GM19468 (cell line): ENCODE data around the gene DOK7.

Experiments
- ATAC-seq: cut with Tn5 transposase; IDR thresholded peaks from one replicate; pipeline ENCODE4 v1.9.1; 2021; ENCODE audit warnings: mild to moderate bottlenecking, moderate library complexity, moderate number of reproducible peaks; ENCODE audit not compliant: unreplicated experiment; ENCODE audit errors: extremely low read depth

The DOK7 gene

DNA sequence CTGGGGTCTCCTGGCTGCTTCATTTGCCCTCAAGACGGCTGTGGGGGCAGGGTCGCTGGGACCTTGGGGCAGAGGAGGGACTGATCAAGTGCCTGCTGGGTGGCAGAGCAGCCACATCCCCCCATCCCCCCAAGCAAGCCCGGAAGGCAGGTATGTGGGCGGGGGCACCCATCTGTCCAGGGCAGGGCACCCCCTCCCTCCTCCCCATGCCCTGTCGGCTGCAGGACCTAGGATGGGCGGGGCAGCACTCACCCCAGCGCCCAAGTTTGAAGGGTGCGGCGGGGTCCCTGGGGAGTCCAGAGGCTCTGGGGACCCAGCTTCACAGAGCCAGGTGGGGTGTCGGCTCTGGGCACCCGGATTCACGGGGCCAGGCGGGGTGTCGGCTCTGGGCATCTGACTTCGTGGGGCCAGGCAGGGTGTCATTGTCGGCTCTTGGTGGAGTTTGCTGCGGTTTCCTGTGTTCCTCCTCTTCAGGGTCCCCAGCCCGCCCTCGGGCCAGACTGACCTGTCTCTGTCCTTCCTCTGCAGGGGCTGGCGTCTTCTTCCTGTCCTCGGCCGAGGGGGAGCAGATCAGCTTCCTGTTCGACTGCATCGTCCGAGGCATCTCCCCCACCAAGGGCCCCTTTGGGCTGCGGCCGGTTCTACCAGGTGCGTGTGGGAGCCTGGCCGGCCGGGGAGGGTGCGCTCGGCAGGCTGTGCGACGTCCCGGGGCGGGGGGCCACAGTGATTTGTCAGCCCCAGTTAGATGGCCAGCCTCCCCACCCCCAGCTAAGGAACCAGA lies 22.1 kb downstream of the DOK7 start:
- ATAC-seq: no peak

DNA sequence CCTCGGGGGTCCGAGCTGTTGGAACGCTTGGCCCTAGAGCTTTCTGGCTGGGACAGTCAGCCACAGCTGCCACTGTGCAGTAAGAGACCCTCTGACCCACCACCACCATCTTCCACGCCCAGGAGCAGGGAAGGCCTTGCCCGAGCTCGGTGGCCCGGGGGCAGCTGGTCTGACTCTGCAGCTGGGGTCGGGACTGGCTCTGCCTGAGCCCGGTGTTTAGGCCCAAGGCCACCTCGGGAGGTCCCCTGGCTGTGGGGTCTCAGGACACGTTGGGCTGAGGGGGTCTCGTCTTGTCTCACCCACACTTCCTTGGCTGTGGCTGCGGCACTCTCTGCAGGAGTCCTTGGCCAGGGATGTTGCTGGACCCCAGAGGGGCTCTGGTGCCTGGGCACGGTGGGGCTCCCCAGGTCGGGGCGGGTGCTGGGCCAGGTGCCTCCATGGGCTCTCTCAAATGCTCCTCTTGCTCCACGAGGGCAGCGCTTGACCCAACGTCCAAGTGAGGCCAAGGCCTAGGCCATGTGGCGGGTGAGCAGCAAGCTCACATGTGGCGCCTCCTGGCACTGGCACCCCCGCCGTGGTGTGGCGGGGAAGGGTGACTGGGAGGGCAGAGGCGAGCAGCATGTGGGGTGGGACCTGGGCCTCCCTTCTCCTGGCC lies 22.9 kb downstream of the DOK7 start:
- ATAC-seq: no peak

DNA sequence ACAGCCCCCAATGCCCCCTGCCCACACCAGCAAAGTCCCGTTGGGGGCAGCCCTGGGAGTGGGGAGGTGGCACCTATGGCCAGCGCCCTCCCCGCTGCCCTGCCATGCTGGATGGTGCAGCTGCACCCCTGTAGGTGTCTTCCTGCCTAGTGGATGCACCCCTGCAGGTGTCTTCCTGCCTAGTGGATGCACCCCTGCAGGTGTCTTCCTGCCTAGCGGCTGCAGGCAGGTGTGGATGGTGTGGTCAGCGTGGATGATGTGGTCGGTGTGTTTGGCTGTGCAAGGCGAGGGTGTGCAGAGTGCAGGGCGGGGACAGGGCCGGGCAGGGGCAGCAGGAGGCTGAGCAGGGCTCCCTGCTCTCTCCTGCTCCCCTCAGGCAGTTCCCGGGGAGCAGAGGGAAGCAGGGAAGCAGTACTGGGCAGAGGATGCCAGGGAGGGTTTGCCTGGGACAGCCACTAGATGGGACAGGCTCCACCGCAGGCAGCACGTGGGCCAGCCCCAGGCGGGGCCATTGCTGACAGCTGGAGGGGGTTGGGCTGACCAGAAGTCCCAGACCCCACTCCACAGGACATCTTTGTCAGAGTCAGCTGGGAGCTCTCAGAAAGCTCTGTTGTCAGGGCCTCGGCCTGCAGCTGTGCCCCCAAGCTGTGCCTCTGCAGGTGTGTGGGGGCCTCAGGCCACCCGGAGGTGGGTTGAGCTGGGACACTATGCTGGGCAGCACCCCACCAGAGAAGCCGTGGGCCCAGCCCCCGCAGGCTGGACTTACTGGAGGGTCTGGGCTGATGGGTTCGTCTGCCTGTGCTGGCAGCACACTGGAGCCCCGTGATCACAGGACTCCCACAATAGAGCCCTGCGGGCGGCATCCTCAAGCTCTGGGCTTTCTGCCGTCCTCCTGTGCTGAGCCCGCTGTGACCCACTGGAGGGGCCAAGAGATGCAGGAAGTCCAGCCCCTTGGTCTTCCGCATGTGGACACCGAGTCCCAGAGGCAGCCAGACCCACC lies 23.7 kb downstream of the DOK7 start:
- no peak for ATAC-seq

DNA sequence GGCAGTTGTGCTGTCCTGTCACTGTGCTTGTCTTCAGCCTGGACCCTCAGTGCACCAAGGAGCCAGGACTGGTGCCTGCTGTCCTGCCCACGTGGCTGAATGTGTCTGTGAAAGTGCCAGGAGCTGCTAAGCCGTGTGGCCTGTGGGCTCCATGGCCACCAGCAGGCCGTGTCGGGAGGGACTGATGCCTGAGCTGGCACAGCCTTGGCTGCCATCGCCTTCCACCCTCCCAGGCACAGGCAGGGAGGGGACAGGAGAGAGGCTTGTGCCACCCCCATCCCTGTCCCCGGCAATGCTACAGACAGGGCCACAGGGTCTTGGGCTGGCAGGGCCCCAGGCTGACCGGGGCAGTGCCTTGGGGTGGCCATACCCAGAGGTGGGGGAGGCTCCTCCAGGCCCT lies 24.8 kb downstream of the DOK7 start:
- no peak for ATAC-seq

DNA sequence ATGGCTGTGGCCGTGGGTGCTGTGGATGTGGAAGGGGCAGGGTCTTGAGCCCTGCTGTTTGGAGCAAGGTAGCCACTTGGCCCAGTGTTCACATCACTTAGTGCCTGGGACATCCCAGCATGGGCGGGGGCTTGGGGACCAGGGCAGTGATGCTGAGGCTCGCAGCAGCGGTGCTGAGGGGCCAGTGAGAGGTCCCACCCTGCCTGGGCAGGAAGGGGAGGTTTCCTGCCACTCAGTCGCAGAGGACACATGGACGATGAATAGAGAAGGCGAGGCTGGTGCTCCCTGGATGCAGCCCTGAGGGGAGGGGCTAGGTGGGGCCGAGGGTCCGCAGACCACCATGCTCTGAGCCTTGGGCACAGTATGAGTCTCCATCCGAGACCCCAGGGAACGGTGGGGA lies 25.7 kb downstream of the DOK7 start:
- ATAC-seq: no peak

DNA sequence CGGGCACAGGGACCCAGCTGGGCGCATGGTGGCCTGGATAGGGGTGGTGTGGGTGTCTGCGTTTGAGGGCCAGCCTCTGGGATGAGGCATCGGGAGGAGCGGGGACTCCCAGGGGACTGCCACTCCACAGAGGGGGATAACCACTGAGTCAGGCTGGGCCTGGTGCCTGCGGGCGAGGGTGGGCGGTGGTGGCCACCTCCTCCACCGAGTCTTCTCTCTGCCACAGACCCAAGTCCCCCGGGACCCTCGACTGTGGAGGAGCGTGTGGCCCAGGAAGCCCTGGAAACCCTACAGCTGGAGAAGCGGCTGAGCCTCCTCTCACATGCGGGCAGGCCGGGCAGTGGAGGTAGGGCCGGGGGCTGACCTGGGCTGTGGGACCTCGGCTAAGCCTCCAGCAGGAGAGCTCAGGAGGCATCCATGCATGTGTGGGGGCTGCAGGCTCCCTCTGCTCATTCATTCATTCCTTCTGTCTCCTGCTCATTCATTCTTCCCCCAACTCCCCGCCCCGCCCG lies 26.4 kb downstream of the DOK7 start:
- no peak for ATAC-seq

DNA sequence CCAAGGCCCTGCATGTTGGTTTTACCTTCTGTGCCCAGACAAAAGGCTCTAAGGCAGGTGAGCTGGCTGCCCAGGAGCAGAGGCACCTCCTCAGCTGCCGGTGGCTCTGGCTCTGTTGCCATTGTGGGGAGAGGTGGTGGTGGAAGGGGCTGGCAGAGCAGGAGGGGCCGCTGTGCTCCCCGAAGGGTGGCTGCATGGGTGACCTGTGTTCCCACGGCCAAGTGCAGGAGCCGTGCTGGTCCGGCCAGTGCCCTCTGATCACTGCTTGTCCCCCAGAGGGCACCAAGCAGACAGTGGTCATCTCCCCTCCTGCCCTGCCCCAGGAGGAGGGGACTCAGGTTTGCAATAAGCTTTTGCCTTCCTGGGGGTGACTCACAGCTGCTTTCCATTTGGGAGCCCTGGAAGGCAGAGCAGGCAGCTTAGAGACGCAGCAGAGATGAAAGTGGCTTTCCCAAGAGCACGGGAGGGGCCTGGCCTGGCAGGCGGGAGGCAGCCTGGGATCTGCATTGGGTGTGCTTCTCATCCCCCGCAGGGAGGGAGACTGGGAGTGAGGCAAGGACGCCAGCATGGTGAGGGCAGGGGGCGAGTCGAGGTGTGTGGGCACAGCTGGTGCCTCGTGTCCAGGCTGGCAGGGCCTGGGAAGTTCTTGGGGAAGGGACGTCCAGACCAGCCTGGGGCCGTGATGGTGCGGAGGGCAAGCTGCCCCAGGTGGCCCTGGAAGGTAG lies 28.7 kb downstream of the DOK7 start:
- ATAC-seq: no peak

DNA sequence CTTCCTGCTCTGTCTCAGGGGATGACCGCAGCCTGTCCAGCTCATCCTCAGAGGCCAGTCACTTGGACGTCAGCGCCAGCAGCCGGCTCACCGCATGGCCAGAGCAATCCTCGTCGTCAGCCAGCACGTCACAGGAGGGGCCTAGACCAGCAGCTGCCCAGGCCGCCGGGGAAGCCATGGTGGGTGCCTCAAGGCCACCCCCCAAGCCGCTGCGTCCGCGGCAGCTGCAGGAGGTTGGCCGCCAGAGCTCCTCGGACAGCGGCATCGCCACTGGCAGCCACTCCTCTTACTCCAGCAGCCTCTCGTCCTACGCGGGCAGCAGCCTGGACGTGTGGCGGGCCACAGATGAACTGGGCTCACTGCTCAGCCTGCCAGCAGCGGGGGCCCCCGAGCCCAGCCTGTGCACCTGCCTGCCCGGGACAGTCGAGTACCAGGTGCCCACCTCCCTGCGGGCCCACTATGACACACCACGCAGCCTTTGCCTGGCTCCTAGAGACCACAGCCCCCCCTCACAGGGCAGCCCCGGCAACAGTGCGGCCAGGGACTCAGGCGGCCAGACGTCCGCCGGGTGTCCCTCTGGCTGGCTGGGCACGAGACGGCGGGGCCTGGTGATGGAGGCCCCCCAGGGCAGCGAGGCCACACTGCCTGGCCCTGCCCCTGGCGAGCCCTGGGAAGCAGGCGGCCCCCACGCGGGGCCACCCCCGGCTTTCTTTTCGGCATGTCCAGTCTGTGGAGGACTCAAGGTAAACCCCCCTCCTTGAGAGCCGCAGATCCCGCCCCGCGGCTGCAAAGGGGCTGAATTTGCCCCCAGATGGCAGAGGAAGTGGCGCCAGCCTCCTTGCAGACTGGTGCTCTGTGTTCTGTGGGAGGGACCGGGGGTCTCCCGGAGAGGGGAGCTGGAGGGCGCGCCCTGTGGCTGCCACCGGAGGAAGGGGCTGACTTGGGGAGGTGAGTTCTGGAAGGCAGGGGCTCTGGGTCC lies 29.9 kb downstream of the DOK7 start:
- ATAC-seq: no peak

DNA sequence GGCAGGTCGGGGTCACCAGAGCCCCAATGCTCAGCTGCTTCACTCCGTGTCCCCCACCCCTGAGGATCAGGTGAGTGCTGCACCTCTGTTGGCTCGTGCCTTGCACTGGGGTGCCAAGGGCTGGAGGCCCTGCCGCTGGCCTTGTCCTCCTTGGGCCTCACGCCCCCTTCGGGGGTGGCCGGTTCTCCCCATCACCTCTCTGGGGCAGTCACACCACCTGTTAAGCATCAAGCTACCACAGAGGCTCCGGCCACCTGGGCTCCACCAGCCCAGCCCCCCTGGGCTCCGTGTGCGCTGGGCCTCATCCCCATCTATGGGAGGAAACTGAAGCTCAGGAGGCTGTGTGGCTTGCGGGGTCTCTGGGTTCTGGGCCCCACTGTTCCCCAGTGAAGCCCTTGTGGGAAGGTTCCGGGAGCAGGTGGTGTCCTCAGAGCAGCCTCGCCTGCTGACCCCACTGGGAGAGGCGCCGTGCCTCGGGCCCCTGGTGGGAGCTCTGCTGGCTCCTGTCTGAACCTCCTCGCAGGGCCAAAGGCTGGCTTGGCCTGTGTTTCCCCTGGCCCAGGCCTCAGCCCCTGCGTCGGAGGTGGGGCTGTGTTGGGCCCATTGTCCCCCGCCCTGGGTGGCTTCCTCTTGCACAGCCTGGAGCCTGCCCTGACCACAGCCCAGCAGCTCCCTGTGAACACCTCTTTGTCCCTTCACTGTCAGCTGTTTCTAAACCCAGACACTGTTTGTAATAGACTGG lies 30.8 kb downstream of the DOK7 start:
- ATAC-seq: no peak

DNA sequence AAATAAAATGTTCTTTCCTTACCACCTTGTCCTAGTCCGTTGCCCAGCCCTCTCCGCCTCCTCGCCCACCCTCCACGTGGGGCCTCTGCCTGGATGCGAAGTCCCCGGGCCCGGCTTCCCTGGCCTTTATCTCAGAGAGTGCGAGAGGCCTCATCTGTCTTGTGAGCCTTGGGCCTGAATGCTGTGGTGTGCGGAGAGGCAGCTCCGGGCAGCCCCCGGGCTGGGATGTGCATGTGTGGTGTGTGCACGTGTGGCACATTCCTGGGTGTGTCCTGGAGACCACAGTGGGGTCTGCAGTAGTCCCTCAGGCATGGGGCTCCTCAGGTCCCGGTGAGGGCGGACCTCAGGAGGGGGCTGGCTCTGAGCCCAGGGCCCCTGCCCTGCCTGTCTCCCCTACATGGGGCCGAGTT lies 31.4 kb downstream of the DOK7 start:
- no peak for ATAC-seq

DNA sequence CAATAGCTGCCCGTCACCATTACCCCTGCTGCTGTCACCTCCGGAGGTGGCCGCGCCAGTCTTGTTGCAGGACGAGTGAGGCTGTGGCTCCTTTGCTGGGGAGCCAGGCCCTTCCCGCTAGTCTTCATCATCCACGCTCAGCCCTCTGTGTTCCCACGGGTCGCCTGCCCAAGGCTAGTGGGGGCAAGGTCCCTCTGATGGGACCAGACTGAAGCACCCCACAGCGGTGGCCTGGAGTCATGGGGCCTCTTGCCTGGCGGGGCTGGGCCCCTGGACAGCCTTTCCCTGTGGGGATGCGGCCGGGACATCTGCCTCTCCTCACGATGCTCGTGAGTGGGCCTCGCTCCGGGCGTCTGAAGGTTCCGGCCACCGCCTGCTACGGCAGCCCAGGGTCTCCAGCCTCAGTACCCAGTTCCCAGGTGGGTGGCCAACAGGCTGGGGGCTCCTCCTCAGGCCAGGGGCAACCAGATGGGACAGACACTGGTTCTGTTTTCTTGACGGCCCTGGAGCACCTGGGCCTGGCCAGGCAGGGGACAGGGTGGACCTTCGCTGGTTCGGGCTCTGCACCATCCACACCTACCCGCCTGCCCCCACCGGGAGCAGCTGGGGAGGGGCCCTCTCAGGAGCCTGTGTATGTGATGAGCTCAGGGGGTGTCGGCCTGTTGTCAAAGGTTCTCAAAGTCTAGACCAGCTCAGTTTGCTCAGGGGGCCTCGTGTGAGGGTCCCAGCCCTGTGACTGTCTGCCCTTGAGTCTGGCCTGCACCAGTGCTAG lies 32.3 kb downstream of the DOK7 start:
- no peak for ATAC-seq

DNA sequence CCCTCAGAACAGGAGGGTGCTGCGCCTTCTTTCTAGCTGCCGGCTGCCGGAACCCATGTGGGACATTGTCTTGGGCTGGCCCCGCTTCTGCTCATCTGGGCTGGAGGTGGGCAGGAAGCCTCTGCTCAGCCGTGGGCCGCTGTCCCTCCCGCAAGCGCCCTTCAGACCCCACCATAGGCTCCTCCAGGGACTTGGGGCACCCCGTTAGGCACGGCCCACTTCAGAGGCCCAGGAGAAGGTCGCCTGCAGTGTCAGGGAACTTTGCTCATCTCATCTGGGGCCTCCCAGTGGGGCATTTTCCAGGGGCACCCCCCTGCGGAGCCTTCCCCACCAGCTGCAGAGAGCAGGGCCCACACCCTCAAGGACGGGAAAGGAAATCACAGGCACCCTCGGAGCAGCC lies 32.9 kb downstream of the DOK7 start:
- ATAC-seq: no peak

DNA sequence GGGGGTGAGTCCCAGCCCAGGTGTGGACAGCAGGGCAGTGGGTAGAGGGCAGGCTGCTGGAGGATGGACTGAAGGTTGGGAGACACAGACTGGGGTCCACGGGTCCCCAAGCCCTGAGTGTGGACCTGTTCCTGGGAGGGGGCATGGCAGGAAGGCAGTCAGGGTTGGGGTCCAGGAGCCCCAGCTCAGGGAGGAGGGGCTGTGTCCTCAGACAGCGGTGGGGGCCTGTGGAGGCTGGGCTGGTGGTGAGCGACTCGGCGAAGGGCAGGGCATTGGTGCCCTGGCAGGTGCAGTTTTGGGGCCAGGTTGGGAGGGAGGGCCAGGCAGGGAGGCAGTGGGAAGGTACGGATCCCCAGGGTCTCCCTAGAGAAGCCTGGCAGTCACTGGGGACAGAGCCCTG lies 34.0 kb downstream of the DOK7 start:
- ATAC-seq: no peak

DNA sequence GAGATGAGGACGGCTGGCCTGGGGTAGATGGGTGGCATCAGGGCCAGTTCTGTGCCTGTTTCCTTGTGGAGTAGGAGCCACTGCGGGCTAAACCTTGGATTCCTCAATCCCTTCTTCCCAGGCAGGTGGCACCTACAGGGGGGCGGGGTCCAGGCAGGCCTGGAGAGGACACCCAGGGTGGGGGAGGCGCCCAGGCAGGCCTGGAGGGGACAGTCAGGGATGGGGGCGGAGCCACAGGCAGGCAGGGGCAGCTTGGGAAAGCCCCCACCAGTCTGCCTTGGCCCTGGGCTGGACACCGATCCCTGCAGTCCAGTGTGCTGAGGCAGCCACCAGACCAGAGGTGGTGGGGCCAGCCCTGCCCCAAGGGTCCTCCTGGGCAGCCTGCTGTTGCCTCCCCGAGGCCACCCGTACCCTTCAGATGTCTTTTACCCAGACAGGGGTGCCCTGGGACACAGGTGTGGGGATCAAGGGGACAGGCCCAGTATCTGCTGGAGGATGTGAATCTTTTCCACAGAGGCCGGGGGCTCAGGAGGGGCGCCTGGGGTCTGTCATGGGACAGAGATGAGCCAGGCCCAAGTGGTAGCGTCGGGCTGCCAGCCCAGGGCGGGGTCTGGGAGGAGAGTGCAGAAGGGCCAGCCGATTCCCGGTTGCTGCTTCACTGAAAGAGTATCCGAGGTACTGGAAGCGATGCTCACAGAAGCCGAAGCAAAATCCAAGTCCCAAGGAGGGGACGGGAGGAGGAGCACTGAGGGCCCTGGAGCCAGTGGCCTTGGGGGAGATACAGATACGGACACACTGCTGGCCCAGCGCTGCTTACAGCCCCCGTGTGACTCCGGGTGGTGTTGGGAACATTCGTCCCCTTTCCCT lies 34.6 kb downstream of the DOK7 start:
- ATAC-seq: no peak

DNA sequence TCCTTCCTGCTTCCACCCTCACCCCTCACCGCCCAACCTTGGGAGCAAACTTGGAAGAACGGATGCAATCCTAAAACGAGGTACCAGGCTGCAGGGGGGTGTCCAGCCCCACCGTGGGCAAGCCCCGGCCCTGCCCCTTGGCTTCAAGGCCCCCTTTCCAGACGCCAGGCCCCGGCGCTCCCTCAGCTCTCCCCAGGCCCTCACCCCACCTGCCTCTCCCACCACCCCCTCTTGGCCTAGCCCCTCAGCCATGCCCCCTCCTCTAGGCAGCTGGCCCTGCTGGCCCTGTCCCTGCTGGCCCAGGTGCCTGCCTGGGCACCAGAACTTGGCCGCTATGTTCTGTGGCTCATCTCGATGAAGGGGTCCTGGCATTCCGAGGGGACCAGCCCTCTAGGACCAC lies 35.3 kb downstream of the DOK7 start:
- no peak for ATAC-seq

DNA sequence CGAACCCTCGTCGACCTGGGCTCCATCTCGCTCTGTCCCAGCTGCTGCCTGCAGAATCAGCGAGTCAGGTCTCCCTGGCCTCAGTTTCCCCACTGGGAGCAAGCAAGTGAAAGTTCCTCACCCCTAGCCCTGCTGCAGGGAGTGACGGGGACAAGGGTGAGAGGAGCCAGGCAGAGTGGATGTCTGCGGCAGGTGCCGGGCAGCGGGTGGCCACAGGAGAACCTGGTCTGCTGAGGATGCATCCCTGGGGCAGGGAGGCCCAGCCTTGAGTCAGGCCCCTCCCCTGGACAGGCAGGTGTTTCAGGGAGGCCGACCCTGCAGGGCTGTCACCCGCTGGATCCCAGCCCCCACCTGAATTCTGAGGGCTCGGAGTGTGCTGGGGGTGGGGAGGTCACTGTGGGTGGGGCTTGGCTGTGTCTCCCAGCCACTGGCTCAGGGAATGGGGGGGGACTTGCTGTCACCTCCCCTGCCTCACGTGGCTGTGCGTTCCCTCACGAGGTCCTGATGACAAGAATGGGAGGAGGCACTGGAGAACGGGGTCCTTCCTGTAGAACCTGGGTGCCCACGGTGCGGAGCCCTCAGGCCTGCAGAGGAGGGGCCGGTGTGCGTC lies 35.9 kb downstream of the DOK7 start:
- no peak for ATAC-seq
